ENCODE measurements around the gene CES3. TPM values are rescaled to one million over a fixed set of nuclear protein-coding genes. Genes with fewer than 3 reads are reported as not detected.
"Not testable (repeated sequence)": the region's sequence is repeated elsewhere in the genome, so short reads cannot be mapped to it uniquely, and the experiment has no call there.

Gene CES3
- total RNA-seq, 1 experiment from 2014 or later, result not detected

- no peak for DNase-seq (ENCODE audit: low read depth)
These were observed 15.1 kb upstream of the CES3 start for GRCh38 chr16:66945939-66946338.

DNA sequence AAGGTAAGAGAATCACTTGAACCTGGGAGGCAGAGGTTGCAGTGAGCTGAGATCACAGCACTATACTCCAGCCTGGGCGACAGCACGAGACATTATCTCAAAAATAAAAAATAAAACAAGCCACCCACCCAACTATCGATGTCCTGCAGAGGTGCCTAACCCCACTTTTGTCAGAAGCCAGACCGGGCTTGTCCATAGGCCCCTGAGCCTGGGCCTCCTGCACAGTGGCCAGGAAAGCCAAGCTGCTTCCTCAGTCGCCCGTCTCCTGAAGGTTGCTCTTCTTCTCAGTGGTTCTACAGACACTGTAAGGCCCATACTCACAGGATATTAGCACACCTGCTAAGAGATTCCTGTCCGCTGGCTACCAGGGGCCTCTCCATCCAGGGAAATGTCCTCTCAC, 14.5 kb upstream of the CES3 start:
- no peak for DNase-seq (ENCODE audit: low read depth)

DNA sequence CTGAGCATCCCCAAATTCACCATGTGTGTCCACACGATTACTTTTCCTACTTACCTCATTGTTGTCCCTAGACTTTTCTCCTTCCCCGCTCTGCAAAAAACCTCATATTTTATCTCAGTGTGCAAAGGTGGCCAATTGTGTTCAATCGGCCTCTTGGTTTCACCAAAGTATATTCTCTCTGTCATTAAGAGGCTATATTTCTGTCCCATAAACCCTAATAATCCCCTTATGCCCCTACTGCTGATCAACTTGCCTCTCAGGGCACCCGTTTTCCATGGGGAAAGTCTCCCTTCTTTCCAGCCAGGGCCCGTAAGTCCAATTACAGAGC, 14.1 kb upstream of the CES3 start:
- no peak for DNase-seq (ENCODE audit: low read depth)

- peak; percentile 83 for DNase-seq (ENCODE audit: low read depth)
These were observed 13.6 kb upstream of the CES3 start for GRCh38 chr16:66947302-66948065.

- DNase-seq (ENCODE audit: low read depth), result no peak
These were observed 12.8 kb upstream of the CES3 start for GRCh38 chr16:66948134-66948836.

- no peak for DNase-seq (ENCODE audit: low read depth)
These were observed 12.2 kb upstream of the CES3 start for GRCh38 chr16:66948837-66949225.

DNA sequence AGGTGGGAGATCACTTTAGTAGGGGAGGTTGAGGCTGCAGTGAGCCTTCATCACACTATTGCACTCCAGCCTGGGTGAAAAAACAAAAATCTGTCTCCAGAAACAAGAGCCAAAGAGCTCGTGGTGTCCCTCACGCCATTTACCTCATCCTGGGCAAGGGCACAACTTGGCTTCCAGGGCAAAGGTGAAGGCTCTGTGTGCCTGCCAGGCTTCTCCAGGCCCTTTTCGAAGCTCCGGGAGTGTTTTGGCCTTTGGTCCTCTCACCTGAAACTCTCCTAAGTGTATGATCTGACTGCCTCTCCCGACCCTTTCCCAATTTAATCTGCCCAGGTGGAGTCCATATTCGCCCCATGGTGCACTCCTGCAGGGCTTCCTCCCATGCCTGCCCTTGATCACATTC, 11.6 kb upstream of the CES3 start:
- no peak for DNase-seq (ENCODE audit: low read depth)

DNA sequence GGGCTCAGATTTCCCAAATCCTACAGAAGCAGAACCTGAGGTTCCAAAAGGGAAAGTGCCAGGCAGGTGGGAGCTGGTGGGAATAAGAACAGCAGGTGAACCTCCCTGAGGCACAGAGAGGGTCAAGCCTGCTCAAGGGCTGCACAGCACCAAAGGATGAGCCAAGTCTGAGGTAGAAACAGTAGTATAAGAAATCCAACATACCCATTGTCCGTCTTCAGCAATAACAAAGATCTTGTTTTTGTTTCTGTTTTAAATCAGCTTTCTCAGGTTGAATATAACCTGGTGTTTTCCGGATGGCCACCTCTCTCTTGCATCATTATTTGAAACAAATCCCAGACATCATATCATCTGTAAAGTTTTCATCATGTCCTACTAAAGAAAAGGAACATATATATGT, 10.6 kb upstream of the CES3 start:
- no peak for DNase-seq (ENCODE audit: low read depth)

- DNase-seq (ENCODE audit: low read depth), result peak; percentile 15
These were observed 9.9 kb upstream of the CES3 start for GRCh38 chr16:66950971-66951790.

- no peak for DNase-seq (ENCODE audit: low read depth)
These were observed 8.5 kb upstream of the CES3 start for GRCh38 chr16:66952430-66953110.

DNA sequence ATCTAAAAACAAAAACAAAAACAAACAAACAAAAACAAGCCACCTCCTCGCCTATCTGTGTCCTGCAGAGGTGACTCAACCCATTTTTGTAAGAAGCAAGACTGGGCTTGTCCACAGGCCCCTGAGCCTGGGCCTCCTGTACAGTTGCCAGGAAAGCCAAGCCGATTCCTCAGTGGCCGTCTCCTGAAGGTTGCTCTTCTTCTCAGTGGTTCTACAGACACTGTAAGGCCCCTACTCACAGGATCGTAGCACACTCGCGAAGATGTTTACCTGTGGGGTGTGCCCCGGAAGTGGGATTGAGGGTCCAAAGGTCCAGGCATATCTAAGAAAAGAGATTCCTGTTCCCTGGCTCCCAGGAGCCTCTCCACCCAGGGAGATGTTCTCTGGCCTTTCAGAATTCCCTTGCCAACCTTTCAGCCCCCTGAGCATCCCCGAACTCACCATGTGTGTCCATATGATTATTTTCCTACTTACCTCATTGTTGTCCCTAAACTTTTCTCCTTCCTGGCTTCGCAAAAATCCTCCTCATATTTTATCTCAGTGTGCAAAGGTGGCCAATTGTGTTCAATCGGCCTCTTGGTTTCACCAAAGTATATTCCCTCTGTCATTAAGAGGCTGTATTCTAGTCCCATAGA, 7.5 kb upstream of the CES3 start:
- DNase-seq (ENCODE audit: low read depth), result no peak

DNA sequence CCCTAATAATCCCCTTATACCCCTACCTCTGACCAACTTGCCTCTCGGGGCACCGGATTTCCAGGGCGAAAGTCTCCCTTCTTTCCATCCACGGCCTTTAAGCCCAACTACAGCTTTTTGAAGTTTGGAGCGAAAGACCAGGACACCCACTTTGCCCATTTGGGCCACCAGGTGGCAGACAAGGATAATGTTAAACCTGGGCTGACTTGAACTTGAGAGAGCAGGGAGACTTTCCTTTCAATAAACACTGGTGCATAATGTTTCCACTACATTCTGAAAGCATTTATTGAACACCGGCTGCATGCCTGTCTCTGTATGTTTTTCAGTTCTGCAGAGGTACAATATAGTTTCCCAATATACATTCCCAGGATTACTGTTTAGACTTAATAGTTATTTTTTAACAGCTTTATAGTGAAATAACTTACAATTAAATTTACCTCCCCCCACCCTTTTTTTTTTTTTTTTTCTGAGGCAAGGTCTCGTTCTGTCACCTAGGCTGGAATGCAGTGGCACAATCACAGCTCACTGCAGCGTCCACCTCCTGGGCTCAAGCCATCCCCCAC, 6.9 kb upstream of the CES3 start:
- DNase-seq (ENCODE audit: low read depth), result peak; percentile 74

- not testable (repeated sequence) for DNase-seq (ENCODE audit: low read depth)
These were observed 5.5 kb upstream of the CES3 start for GRCh38 chr16:66955363-66956153.

GRCh38 chr16:66956154-66956457, 5.0 kb upstream of the CES3 start:
- not testable (repeated sequence) for DNase-seq (ENCODE audit: low read depth)

- no peak for DNase-seq (ENCODE audit: low read depth)
These were observed 2.0 kb upstream of the CES3 start for GRCh38 chr16:66958857-66959703.

DNA sequence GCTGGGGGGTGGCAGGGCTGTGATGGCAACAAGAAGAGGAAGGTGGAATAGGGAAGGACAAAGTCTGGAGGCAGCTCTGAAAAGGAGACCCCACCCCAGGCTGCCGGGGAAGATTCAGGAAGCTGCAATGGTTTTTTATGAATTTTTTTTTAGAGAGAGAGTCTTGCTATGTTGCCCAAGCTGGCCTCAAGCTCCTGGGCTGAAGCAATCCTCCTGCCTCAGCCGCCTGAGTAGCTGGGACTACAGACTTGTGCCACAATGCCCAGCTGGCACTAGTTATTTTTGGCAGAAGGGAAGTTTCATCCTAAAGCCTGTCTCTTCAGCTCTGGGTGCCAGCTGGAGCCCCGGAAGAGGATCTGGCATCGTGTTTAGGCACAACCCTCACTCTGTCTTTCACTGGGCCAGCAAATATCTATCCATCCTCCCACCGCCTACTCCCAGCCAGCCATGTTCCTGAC, 1.3 kb upstream of the CES3 start:
- no peak for DNase-seq (ENCODE audit: low read depth)

- DNase-seq (ENCODE audit: low read depth), result no peak
These were observed 796 bp upstream of the CES3 start for GRCh38 chr16:66960270-66960669.

GRCh38 chr16:66961914-66962313, 848 bp downstream of the CES3 start:
- DNase-seq (ENCODE audit: low read depth), result no peak

- no peak for DNase-seq (ENCODE audit: low read depth)
These were observed 3.0 kb downstream of the CES3 start for GRCh38 chr16:66964049-66964448.

DNA sequence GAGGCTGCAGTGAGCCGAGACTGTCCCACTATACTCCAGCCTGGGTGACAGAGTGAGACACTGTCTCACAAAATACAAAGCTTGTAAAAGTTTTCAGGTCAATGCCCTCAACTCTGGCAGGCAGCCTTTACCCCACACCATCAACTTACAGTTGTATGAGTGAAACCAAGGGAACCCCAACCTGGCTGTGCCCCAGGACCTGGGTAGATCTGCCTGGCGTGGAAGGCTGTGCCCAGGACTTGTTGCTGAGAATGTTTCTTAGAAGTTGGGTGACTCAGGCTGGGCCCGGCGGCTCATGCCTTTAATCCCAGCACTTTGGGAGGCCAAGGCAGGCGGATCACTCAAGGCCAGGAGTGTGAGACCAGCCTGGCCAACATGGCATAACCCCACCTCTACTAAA, 7.8 kb downstream of the CES3 start:
- DNase-seq (ENCODE audit: low read depth), result no peak
